Kasumi-1 (cell line): Measurements from ENCODE around the gene SOHLH2.

Experiments used
- DNase-seq, 2 experiments: peaks; one replicate each; lab custom pipeline; 2025; lab: John Stamatoyannopoulos, UW

Gene SOHLH2

GRCh38 chr13:36131931-36132297 lies 82.4 kb downstream of the SOHLH2 start:
- DNase-seq, result no peak

- DNase-seq, result peak in 1 of 2 experiments; percentile 10
Measured at GRCh38 chr13:36131222-36131930, 83.0 kb downstream of the SOHLH2 start, which contains the start of gene DCLK1. DCLK1 (minus strand) TSS chr13:36131382.

GRCh38 chr13:36130552-36131221 lies 83.7 kb downstream of the SOHLH2 start:
- no peak for DNase-seq

GRCh38 chr13:36130193-36130551 lies 84.2 kb downstream of the SOHLH2 start:
- DNase-seq, result no peak

- no peak for DNase-seq
Measured at GRCh38 chr13:36129539-36129938, 84.8 kb downstream of the SOHLH2 start.

- no peak for DNase-seq
Measured at GRCh38 chr13:36126491-36126890, 87.9 kb downstream of the SOHLH2 start.

- no peak for DNase-seq
Measured at GRCh38 chr13:36125841-36126240, 88.5 kb downstream of the SOHLH2 start.

- no peak for DNase-seq
Measured at GRCh38 chr13:36124236-36124822, 90.0 kb downstream of the SOHLH2 start.
